HG03565 (cell line): ENCODE measurements around the gene RGN.
"Not testable (repeated sequence)": the region's sequence is repeated elsewhere in the genome, so short reads cannot be mapped to it uniquely, and the experiment has no call there.

Experiments used
- ATAC-seq: cut with Tn5 transposase; IDR thresholded peaks from one replicate; pipeline ENCODE4 v1.9.1; 2021; ENCODE audit warnings: mild to moderate bottlenecking, moderate library complexity; ENCODE audit not compliant: unreplicated experiment

Gene RGN

GRCh38 chrX:47078129-47079043 is at the start of gene RGN:
TSS of gene RGN (plus strand) at chrX:47078443. CDS start at chrX:47081145, 2,702 bp downstream.
- ATAC-seq, result no peak

DNA sequence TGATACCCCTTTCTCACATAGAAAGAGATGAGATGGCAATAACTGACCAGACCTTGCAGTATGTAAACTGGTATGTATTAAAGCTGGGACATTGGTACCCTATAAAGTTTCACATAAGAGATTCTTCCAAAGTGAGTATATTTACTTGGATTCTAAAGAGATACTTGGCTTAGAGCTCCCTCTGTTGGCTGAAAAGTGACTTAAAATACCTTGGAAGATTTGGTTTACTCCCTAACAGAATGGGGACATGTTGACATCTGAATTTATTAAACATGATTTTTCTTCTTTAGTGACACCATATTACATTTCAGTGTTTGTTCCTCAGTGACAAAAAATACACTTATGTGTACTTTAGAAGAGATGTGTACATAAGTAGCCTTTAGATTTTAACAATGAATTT is 47.9 kb upstream of the RGN start:
- ATAC-seq, result no peak

- no peak for ATAC-seq
Measured at GRCh38 chrX:47047989-47048388, 30.3 kb upstream of the RGN start.

DNA sequence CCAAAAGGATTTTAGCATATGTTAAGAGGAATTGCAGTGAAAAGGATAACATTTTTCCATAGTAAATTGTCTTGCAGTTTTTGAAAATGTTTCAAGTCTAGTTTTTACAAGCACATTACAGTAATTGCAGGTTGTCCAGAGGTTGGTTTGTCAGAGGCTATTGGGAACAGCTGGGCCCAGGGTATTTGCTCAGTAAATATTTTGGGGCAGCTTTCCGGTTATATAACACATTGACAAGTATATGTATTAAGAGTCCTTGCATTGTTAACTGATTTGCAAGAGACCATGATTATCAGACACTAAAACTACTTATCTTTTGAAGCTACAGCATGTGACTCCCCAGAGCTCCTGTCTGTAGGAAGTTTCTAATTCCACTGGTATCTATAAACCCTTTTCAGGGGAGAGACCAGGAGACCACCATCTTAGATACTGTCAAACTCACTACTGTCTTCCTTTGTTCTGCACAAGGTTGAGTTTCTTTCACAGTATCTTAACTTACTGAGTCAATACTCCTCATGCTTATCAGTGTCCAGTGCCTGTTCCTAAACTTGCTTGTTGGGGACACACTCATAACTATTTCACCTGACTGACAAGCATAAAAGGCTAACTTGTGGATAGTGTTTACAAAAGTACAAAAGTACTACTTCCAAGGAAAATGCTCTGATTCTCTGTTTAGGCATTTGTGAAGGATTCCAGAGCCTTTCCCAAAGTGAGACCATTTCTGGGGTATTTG is 18.9 kb upstream of the RGN start:
- ATAC-seq, result no peak

DNA sequence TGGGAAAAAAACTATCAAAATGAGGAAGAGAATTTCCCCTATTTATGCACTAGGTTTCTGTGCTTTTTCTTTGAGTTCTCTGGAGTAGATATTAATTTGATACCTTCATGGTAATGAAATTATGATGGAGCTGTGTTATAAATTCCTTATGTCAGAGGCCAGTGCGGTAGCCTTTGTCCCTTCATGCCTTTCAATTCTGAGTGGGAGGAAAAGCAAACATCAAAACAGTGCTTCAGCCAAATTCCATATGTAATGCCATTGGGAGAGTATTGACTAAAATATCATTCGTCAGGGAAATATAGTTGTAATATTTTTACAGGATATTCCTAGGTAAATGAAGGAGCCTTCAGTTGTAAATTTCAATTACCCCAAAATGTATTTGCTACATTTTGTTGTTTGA is 17.5 kb upstream of the RGN start:
- no peak for ATAC-seq

- ATAC-seq, result no peak
Measured at GRCh38 chrX:47061238-47061919, 16.9 kb upstream of the RGN start.

DNA sequence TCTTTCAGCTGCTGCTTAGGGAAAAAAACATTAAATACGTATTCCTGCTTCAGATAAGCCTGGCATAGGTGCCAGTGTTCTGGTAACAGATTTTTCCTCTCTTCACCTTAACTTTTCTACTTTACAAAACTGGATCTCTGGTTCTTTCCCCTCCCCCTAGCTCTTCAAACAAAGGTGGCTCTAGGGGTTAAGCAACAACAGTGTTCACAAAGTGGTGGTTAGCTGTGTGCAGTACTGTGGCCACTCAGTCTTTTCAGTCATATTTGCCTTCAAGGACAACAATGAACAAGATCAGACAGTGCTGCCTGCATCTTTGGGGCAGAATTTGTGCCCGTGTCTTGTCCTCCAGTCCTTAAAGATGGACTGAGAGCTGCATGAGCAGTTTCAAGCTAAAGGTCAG is 15.1 kb upstream of the RGN start:
- no peak for ATAC-seq

- no peak for ATAC-seq
Measured at GRCh38 chrX:47068214-47068613, 10.0 kb upstream of the RGN start.

DNA sequence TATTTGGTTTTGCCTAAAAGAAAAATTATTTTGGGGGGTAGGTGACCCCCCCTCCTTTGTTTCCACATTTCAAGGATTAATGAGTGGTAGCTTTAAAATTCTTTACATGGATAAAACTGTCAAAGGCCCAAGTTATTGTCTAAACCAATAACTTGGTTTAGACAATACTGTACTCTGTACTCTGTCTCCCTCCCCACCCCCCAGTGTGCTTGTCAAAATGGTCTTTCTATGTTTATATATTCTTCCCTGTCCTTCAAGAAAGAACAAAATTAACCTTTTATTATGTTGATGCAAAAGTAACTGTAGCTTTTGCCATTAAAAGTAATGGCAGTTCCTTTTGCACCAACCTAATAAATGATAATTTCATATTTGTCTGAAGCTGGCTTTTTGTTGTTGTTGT is 9.5 kb upstream of the RGN start:
- no peak for ATAC-seq

DNA sequence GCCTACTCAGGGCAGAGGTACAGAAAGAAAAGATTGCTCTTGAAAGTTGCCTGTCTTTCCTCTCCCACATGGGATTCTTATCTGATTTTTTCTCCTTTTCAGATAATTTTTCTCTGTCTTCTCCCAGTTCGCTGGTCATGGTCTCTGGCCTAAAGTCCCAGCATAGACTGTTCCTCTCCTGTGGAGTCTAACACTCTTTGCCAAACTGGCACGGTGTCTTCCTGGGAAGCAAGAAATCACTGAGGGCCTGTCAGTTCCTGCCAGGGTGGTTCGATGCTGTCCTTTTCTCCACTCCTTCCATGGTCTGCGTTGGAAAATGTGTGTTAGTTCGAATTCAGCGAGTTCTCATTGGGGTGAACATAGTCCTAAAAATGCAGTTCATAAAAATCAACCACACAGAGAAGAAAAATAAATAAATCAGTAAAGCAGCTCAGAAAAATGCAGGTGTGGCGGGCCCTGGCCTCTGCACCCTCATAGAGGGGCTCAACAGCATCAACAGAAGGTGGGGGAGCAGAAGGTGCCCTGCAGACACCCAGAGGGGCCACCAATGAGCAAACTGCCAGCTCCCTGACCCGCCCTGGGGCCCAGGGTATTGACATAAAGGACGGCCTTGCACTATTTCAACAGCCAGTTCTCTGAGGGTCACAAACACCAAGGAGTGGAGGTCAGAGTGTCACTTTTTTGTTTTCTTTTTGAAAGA is 2.1 kb downstream of the RGN start:
- no peak for ATAC-seq

GRCh38 chrX:47080915-47081236 is 2.6 kb downstream of the RGN start:
- ATAC-seq, result no peak

DNA sequence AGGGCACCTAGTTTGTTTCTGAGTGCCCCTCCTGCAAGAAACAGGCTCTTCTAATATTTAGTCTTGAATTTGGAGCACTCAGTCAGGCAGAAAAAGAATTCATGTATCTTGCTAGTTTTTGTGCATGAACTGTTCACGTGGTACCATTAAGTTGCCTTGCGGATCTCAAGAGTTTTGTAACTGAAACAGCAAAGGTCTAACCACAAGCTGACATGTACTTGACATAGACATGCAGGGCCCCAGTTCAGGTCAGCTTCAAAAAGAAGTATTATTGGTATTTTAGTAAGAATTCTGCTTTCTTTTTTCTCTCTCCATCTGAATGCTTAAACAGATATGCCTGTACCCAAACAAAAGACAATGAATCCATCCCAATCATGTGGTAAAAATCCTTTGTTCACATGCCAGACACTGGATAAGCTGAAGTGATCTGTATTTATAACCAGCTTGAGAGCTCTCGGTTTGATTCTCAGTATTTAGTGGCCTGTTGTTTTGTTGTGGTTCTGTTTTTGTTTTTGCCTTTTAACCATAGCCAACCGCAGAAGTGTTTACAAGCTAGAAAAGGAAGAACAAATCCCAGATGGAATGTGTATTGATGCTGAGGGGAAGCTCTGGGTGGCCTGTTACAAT is 13.0 kb downstream of the RGN start:
- peak; percentile 67 for ATAC-seq

DNA sequence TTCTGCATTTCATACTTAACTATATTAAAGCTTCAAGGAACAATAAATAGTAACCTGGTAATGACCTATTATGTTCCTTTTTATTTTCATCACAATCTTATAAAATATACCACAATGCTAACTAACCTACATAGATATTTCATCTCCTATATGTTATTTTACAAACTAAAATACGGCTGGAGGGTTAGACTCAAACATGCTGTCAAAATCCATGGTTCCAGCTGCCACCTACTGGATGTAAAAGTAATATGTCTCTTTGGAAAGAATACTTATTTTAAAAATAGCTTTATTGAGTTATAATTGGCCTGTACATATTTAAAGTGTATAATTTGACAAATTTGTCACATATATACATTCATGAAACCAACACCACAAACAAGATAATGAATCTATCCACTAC is 15.0 kb downstream of the RGN start:
- ATAC-seq, result no peak

GRCh38 chrX:47093860-47094259 is 15.6 kb downstream of the RGN start:
- ATAC-seq, result no peak

DNA sequence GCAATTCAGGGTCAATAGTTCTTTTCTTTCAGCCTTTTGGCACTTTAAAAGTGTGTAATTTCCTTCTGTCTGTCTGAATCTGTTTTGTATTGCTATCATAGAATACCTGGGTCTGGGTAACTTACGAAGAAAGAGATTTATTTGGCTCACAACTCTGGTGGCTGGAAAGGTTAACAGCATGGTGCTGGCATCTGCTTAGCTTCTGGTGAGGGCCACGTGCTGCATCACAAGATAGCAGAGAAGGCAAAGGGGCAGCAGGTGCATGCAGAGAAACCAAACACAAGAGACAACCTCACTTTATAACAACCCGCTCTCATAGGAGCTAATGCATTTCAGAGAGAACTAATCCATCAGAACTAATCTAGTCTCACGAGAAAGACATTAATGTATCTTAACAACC is 18.8 kb downstream of the RGN start:
- ATAC-seq, result no peak

GRCh38 chrX:47098338-47099094 is 20.3 kb downstream of the RGN start:
- ATAC-seq, result no peak

DNA sequence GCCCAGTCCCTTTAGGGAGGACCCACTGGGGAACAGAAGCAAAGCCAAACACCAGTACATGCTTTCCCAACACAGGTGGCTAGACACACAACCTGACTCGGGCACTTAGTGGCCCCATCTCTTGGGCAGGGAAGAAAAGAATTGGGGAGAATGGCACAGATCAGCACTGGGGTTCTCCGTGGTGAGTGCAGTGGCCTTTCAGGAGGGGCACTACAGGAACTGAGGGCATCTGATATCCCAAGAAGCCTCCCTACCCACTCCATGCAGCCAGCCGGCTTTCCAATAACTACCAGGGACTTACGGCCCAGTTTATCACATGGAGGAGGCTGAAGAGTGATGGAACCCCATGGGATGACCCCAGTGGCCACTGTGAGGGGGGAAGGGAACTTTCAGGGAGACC is 23.0 kb downstream of the RGN start:
- no peak for ATAC-seq

DNA sequence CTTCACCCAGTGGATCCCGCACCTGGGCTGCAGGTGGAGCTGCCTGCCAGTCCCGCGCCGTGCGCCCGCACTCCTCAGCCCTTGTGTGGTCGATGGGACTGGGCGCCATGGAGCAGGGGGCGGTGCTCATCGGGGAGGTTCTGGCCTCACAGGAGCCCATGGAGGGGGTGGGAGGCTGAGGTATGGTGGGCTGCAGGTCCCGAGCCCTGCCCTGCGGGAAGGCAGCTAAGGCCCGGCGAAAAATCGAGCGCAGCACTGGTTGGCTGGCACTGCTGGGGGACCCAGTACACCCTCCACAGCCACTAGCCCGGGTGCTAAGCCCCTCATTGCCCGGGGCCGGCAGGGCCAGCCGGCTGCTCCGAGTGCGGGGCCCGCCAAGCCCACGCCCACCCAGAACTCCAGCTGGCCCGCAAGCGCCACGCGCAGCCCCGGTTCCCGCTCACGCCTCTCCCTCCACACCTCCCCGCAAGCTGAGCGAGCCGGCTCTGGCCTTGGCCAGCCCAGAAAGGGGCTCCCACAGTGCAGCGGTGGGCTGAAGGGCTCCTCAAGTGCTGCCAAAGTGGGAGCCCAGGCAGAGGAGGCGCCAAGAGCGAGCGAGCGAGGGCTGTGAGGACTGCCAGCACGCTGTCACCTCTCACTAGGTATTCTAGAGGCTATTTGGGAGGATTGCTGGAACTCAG is 32.8 kb downstream of the RGN start:
- ATAC-seq, result not testable (repeated sequence)

DNA sequence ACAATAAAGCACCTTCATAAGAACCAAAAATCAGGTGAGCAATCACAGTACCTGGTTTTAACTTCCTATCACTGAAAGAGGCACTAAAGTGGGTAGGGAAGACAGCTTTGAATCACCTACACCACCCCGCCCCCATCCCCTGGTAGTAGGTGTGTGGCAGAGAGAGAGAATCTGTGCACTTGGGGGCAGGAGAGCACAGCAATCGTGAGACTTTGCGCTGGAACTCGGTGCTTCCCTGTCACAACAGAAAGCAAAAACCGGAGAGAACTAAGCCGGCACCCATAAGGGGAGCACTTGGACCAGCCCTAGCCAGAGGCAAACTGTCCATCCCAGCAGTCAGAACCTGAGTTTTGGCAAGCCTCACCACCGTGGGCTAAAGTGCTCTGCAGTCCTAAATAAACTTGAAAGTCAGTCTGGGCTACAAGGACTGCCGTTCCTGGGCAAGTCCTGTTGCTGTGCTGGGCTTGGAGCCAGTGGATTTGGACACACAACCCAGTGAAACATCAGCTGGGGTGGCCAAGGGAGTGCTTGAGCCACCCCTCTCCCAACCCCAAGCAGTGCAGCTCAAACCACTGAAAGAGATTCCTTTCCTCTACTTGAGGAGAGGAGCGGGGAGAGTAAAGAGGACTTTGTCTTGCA is 34.2 kb downstream of the RGN start:
- ATAC-seq, result no peak
